HEK293 (cell line): ENCODE data around the gene WWC1.

Experiments
- CTCF ChIA-PET: fragments of 350-600 bp; formaldehyde crosslinking; extraction: SDS; loops from one replicate; lab custom pipeline; 2021; ENCODE audit warnings: antibody characterized with exemption; lab: Yijun Ruan, JAX
- POLR2A ChIA-PET: fragments of 300-600 bp; formaldehyde crosslinking; extraction: SDS; loops from one replicate; lab custom pipeline; 2020; ENCODE audit warnings: antibody characterized with exemption, inconsistent platforms; lab: Yijun Ruan, JAX
- H3K27ac ChIP-seq: fragments of 200-500 bp; sonication (Bioruptor generic); 2 replicates; pipeline ENCODE4 v1.5.1; 2014; ENCODE audit warnings: low read depth, low read length, control low read depth, inconsistent platforms; ENCODE audit errors: extremely low read depth
- H3K36me3 ChIP-seq, 2 experiments: fragments of 200-500 bp in 1 of 2; sonication (Bioruptor generic) in 1 of 2; 1 replicate in 1 of 2; 2 replicates in 1 of 2; pipeline ENCODE4 v1.5.1; 2014 to 2017; ENCODE audit warnings: inconsistent platforms in 2 of 2, low read length in 2 of 2; ENCODE audit not compliant: control insufficient read depth in 2 of 2, insufficient read depth in 1 of 2
- H3K4me1 ChIP-seq: fragments of 200-500 bp; sonication (Bioruptor generic); 2 replicates; pipeline ENCODE4 v1.5.1; 2014; ENCODE audit warnings: mild to moderate bottlenecking, low read length, inconsistent platforms; ENCODE audit not compliant: control insufficient read depth, insufficient read depth
- H3K4me3 ChIP-seq: 2 replicates; pipeline ENCODE4 v1.5.1; 2011; ENCODE audit warnings: low read depth, mild to moderate bottlenecking, control low read depth, low read length, moderate library complexity
- H3K9me3 ChIP-seq: fragments of 200-500 bp; sonication (Bioruptor generic); 2 replicates; pipeline ENCODE4 v1.5.1; 2014; ENCODE audit warnings: low read depth, low read length, inconsistent platforms; ENCODE audit not compliant: control insufficient read depth, insufficient read depth
- BCL11A ChIP-seq: fragments of 450-650 bp; formaldehyde crosslinking; IDR thresholded peaks from 2 replicates; pipeline ENCODE4 v1.5.1; 2016; ENCODE audit warnings: low read depth, missing biosample characterization, missing genetic modification characterization
- SETDB1 ChIP-seq: IDR thresholded peaks from one replicate; pipeline ENCODE4 v1.6.1; 2017; ENCODE audit warnings: mild to moderate bottlenecking, low read length, moderate library complexity, mixed read lengths; ENCODE audit not compliant: insufficient read length
- WT1 ChIP-seq: fragments of 450-650 bp; formaldehyde crosslinking; IDR thresholded peaks from 2 replicates; pipeline ENCODE4 v1.5.1; 2016; ENCODE audit warnings: missing biosample characterization, missing genetic modification characterization
- ZBTB48 ChIP-seq: fragments of 450-650 bp; formaldehyde crosslinking; IDR thresholded peaks from 2 replicates; pipeline ENCODE4 v1.5.1; 2016; ENCODE audit warnings: missing biosample characterization, missing genetic modification characterization
- ZBTB8A ChIP-seq: fragments of 450-650 bp; formaldehyde crosslinking; IDR thresholded peaks from 2 replicates; pipeline ENCODE4 v1.5.1; 2016; ENCODE audit warnings: missing biosample characterization, missing genetic modification characterization
- ZNF121 ChIP-seq: fragments of 450-650 bp; formaldehyde crosslinking; IDR thresholded peaks from 2 replicates; pipeline ENCODE4 v1.5.1; 2016; ENCODE audit warnings: missing biosample characterization, missing genetic modification characterization
- ZNF239 ChIP-seq: fragments of 450-650 bp; formaldehyde crosslinking; IDR thresholded peaks from 2 replicates; pipeline ENCODE4 v1.5.1; 2016; ENCODE audit warnings: missing biosample characterization, missing genetic modification characterization
- ZNF324 ChIP-seq: fragments of 450-650 bp; formaldehyde crosslinking; IDR thresholded peaks from 2 replicates; pipeline ENCODE4 v1.5.1; 2016; ENCODE audit warnings: missing biosample characterization, missing genetic modification characterization
- ZNF501 ChIP-seq: fragments of 450-650 bp; formaldehyde crosslinking; IDR thresholded peaks from 2 replicates; pipeline ENCODE4 v1.5.1; 2016; ENCODE audit warnings: missing biosample characterization, missing genetic modification characterization
- ZNF510 ChIP-seq: fragments of 450-650 bp; formaldehyde crosslinking; IDR thresholded peaks from 2 replicates; pipeline ENCODE4 v1.5.1; 2018; ENCODE audit warnings: mild to moderate bottlenecking, missing genetic modification characterization, missing biosample characterization; ENCODE audit not compliant: insufficient replicate concordance
- ZNF560 ChIP-seq: fragments of 450-650 bp; formaldehyde crosslinking; IDR thresholded peaks from 2 replicates; pipeline ENCODE4 v1.5.1; 2017; ENCODE audit warnings: missing biosample characterization, missing genetic modification characterization, borderline replicate concordance
- ZNF626 ChIP-seq: fragments of 450-650 bp; sonication (Bioruptor Pico); formaldehyde crosslinking; IDR thresholded peaks from 2 replicates; pipeline ENCODE4 v1.5.1; 2018; ENCODE audit warnings: missing biosample characterization, missing genetic modification characterization, inconsistent platforms
- ZNF664 ChIP-seq: fragments of 450-650 bp; formaldehyde crosslinking; IDR thresholded peaks from 2 replicates; pipeline ENCODE4 v1.5.1; 2016; ENCODE audit warnings: missing biosample characterization, missing genetic modification characterization
- ZNF830 ChIP-seq: fragments of 450-650 bp; IDR thresholded peaks from 2 replicates; pipeline ENCODE4 v1.5.0; 2018; ENCODE audit warnings: missing biosample characterization, missing genetic modification characterization, low read depth, mild to moderate bottlenecking, moderate library complexity
- TF ChIP-seq, protein P1 (sequence below): fragments of 450-650 bp; formaldehyde crosslinking; IDR thresholded peaks from 2 replicates; pipeline ENCODE4 v1.5.1; 2016; ENCODE audit warnings: missing biosample characterization, missing genetic modification characterization, borderline replicate concordance
- TF ChIP-seq, protein P2 (sequence below): fragments of 450-650 bp; formaldehyde crosslinking; IDR thresholded peaks from 2 replicates; pipeline ENCODE4 v1.5.1; 2016; ENCODE audit warnings: missing biosample characterization, missing genetic modification characterization
- TF ChIP-seq, protein P3 (sequence below): fragments of 450-650 bp; formaldehyde crosslinking; IDR thresholded peaks from 2 replicates; pipeline ENCODE4 v1.5.1; 2016; ENCODE audit warnings: missing biosample characterization, missing genetic modification characterization
- TF ChIP-seq, protein P4 (sequence below): fragments of 450-650 bp; formaldehyde crosslinking; IDR thresholded peaks from 2 replicates; pipeline ENCODE4 v1.5.1; 2016; ENCODE audit warnings: missing biosample characterization, missing genetic modification characterization
- TF ChIP-seq, protein P5 (sequence below): fragments of 450-650 bp; formaldehyde crosslinking; IDR thresholded peaks from 2 replicates; pipeline ENCODE4 v1.5.1; 2016; ENCODE audit warnings: missing biosample characterization, missing genetic modification characterization
- TF ChIP-seq, protein P6 (sequence below): fragments of 450-650 bp; formaldehyde crosslinking; IDR thresholded peaks from 2 replicates; pipeline ENCODE4 v1.5.1; 2016; ENCODE audit warnings: missing biosample characterization, missing genetic modification characterization

Gene WWC1

DNA sequence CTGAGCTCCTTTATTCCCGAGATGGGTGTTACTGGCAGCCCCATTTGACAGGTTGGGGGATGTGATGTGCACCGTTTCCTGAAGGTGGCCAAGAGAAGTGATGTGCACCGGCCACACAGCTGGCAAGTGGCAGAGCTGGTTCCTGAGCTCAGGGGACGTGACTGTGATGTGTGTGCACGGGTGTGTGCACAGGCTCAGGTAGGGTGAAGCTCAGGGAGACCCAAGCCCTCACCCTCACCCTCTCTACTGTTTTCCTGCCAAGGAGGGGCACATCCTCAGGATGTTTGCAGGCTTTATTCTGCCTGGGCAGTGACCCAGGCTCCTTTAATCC lies 56.6 kb downstream of the WWC1 start:
- TF ChIP-seq, protein P1, sequence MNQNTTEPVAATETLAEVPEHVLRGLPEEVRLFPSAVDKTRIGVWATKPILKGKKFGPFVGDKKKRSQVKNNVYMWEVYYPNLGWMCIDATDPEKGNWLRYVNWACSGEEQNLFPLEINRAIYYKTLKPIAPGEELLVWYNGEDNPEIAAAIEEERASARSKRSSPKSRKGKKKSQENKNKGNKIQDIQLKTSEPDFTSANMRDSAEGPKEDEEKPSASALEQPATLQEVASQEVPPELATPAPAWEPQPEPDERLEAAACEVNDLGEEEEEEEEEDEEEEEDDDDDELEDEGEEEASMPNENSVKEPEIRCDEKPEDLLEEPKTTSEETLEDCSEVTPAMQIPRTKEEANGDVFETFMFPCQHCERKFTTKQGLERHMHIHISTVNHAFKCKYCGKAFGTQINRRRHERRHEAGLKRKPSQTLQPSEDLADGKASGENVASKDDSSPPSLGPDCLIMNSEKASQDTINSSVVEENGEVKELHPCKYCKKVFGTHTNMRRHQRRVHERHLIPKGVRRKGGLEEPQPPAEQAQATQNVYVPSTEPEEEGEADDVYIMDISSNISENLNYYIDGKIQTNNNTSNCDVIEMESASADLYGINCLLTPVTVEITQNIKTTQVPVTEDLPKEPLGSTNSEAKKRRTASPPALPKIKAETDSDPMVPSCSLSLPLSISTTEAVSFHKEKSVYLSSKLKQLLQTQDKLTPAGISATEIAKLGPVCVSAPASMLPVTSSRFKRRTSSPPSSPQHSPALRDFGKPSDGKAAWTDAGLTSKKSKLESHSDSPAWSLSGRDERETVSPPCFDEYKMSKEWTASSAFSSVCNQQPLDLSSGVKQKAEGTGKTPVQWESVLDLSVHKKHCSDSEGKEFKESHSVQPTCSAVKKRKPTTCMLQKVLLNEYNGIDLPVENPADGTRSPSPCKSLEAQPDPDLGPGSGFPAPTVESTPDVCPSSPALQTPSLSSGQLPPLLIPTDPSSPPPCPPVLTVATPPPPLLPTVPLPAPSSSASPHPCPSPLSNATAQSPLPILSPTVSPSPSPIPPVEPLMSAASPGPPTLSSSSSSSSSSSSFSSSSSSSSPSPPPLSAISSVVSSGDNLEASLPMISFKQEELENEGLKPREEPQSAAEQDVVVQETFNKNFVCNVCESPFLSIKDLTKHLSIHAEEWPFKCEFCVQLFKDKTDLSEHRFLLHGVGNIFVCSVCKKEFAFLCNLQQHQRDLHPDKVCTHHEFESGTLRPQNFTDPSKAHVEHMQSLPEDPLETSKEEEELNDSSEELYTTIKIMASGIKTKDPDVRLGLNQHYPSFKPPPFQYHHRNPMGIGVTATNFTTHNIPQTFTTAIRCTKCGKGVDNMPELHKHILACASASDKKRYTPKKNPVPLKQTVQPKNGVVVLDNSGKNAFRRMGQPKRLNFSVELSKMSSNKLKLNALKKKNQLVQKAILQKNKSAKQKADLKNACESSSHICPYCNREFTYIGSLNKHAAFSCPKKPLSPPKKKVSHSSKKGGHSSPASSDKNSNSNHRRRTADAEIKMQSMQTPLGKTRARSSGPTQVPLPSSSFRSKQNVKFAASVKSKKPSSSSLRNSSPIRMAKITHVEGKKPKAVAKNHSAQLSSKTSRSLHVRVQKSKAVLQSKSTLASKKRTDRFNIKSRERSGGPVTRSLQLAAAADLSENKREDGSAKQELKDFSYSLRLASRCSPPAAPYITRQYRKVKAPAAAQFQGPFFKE: no peak
- TF ChIP-seq, protein P2, sequence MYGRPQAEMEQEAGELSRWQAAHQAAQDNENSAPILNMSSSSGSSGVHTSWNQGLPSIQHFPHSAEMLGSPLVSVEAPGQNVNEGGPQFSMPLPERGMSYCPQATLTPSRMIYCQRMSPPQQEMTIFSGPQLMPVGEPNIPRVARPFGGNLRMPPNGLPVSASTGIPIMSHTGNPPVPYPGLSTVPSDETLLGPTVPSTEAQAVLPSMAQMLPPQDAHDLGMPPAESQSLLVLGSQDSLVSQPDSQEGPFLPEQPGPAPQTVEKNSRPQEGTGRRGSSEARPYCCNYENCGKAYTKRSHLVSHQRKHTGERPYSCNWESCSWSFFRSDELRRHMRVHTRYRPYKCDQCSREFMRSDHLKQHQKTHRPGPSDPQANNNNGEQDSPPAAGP (tag by site-specific recombination): no peak
- no peak for TF ChIP-seq ZNF510 (tag by site-specific recombination)
- TF ChIP-seq, protein P3, sequence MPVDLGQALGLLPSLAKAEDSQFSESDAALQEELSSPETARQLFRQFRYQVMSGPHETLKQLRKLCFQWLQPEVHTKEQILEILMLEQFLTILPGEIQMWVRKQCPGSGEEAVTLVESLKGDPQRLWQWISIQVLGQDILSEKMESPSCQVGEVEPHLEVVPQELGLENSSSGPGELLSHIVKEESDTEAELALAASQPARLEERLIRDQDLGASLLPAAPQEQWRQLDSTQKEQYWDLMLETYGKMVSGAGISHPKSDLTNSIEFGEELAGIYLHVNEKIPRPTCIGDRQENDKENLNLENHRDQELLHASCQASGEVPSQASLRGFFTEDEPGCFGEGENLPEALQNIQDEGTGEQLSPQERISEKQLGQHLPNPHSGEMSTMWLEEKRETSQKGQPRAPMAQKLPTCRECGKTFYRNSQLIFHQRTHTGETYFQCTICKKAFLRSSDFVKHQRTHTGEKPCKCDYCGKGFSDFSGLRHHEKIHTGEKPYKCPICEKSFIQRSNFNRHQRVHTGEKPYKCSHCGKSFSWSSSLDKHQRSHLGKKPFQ (tag by site-specific recombination): no peak
- TF ChIP-seq, protein P4, sequence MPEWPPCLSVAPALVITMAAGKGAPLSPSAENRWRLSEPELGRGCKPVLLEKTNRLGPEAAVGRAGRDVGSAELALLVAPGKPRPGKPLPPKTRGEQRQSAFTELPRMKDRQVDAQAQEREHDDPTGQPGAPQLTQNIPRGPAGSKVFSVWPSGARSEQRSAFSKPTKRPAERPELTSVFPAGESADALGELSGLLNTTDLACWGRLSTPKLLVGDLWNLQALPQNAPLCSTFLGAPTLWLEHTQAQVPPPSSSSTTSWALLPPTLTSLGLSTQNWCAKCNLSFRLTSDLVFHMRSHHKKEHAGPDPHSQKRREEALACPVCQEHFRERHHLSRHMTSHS (tag by site-specific recombination): no peak
- TF ChIP-seq ZNF626 (tag by site-specific recombination): no peak
- TF ChIP-seq ZNF560 (tag by site-specific recombination): no peak
- no peak for TF ChIP-seq ZNF501 (tag by site-specific recombination)
- no peak for TF ChIP-seq ZNF324
- no peak for TF ChIP-seq SETDB1
- no peak for TF ChIP-seq ZNF121 (tag by site-specific recombination)
- Histone ChIP-seq H3K4me1 (no peaks in the 10 kb centered on the region), H3K27ac (no peak overlapping the region), H3K9me3 (no peaks in the 10 kb centered on the region; the same call in 1 of the 2 replicates), H3K36me3 (no peaks in the 10 kb centered on the region), H3K4me3 (no peak overlapping the region)
- CTCF ChIA-PET: interaction anchor here (0.6 to 0.7 kb wide), 4 partner anchors 8 to 1430 kb away, joined by 3 to 4 read pairs (median 3); no protein-coding TSS in a partner anchor
- POLR2A ChIA-PET: no interaction called here

DNA sequence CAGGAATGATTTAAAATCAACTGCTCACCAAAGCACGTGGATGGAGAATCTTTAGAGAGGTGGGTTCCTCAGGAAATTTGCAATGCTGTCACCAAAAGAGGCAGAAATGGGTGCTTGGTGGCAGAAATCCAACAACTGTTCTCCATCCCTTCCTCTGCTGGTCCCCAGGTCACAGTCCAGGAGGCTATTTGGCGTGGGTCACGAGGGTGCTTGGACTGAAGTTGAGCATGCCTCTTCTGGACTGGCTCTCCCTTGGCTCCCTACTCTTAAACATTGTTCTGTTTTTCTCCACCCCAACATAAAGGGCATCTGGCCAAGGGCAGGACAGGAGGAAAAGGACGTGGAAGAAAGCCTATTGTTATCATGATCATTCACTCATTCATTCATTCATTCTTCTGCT lies 58.9 kb downstream of the WWC1 start:
- no peaks in the 10 kb centered on the region for H3K9me3 ChIP-seq
- H3K27ac ChIP-seq: no peak overlapping the region
- ChIA-PET CTCF (no interaction called here), POLR2A (interaction anchor here (0.7 kb wide), 1 partner anchor 15 kb away, joined by 6 read pairs; no protein-coding TSS in a partner anchor)
- H3K36me3 ChIP-seq: no peaks in the 10 kb centered on the region
- H3K4me3 ChIP-seq: no peak overlapping the region
- H3K4me1 ChIP-seq: no peaks in the 10 kb centered on the region
- TF ChIP-seq, protein P5, sequence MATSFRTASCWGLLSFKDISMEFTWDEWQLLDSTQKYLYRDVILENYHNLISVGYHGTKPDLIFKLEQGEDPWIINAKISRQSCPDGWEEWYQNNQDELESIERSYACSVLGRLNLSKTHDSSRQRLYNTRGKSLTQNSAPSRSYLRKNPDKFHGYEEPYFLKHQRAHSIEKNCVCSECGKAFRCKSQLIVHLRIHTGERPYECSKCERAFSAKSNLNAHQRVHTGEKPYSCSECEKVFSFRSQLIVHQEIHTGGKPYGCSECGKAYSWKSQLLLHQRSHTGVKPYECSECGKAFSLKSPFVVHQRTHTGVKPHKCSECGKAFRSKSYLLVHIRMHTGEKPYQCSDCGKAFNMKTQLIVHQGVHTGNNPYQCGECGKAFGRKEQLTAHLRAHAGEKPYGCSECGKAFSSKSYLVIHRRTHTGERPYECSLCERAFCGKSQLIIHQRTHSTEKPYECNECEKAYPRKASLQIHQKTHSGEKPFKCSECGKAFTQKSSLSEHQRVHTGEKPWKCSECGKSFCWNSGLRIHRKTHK (tag by site-specific recombination): no peak
- TF ChIP-seq ZNF664 (tag by site-specific recombination): no peak
- TF ChIP-seq ZBTB8A: no peak
- TF ChIP-seq BCL11A: no peak
- no peak for TF ChIP-seq ZBTB48 (tag by site-specific recombination)
- no peak for TF ChIP-seq ZNF239
- TF ChIP-seq ZNF830 (tag by site-specific recombination): no peak
- no peak for TF ChIP-seq ZNF626 (tag by site-specific recombination)
- TF ChIP-seq, protein P6, sequence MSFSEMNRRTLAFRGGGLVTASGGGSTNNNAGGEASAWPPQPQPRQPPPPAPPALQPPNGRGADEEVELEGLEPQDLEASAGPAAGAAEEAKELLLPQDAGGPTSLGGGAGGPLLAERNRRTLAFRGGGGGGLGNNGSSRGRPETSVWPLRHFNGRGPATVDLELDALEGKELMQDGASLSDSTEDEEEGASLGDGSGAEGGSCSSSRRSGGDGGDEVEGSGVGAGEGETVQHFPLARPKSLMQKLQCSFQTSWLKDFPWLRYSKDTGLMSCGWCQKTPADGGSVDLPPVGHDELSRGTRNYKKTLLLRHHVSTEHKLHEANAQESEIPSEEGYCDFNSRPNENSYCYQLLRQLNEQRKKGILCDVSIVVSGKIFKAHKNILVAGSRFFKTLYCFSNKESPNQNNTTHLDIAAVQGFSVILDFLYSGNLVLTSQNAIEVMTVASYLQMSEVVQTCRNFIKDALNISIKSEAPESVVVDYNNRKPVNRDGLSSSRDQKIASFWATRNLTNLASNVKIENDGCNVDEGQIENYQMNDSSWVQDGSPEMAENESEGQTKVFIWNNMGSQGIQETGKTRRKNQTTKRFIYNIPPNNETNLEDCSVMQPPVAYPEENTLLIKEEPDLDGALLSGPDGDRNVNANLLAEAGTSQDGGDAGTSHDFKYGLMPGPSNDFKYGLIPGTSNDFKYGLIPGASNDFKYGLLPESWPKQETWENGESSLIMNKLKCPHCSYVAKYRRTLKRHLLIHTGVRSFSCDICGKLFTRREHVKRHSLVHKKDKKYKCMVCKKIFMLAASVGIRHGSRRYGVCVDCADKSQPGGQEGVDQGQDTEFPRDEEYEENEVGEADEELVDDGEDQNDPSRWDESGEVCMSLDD: no peak
- no peak for TF ChIP-seq WT1 (tag by site-specific recombination)
